ENCODE data around the gene ENDOU.

DNA sequence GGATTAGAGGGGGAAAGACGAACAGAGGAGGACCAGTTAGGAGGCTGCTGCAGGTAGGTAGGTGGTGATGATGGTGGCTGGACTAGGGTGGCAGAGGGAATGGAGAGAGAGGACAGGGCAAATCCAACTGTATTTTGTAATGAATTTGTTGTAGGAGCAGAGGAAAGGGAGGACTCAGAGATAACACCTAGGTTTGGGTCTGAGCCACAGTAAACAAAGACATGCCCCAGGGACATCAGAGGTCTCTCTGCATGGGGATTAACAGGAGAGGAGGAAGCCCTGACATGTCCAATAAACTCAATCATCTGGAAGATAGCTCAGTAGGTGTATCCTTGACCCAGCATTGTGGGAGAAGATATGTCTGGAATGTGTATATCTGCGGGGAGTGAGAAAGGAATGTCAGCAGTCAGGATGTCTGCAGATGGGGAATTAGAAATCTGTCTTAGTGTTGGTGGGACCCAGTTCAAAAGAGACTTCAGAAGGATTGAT, 43.1 kb upstream of the ENDOU start:
- TF ChIP-seq, protein P1, sequence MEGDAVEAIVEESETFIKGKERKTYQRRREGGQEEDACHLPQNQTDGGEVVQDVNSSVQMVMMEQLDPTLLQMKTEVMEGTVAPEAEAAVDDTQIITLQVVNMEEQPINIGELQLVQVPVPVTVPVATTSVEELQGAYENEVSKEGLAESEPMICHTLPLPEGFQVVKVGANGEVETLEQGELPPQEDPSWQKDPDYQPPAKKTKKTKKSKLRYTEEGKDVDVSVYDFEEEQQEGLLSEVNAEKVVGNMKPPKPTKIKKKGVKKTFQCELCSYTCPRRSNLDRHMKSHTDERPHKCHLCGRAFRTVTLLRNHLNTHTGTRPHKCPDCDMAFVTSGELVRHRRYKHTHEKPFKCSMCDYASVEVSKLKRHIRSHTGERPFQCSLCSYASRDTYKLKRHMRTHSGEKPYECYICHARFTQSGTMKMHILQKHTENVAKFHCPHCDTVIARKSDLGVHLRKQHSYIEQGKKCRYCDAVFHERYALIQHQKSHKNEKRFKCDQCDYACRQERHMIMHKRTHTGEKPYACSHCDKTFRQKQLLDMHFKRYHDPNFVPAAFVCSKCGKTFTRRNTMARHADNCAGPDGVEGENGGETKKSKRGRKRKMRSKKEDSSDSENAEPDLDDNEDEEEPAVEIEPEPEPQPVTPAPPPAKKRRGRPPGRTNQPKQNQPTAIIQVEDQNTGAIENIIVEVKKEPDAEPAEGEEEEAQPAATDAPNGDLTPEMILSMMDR (IDR thresholded peaks at IDR 0.05): no peak
- TF ChIP-seq POLR2A (IDR thresholded peaks at IDR 0.05): no peak

Measured in gastroesophageal sphincter (tissue), 3 donors.